Vagina (tissue), 2 donors: Measurements from ENCODE around the gene TRIM72. TPM values are rescaled to one million over a fixed set of nuclear protein-coding genes. Genes with fewer than 3 reads are reported as not detected.
A peak's percentile ranks its signal among the peaks of the same experiment; 100 is the strongest.
"Not testable (repeated sequence)": the region's sequence is repeated elsewhere in the genome, so short reads cannot be mapped to it uniquely, and the experiment has no call there.

Experiments used
- DNase-seq, 2 donors: peaks; one replicate each; pipeline ENCODE4 v3.0.0-alpha.2; 2017; ENCODE audit errors: extremely low spot score in 2 of 2
- H3K27ac ChIP-seq: fragments of 200-600 bp; sonication (generic); one replicate; pipeline ENCODE4 v1.5.1; 2019
- H3K27me3 ChIP-seq: fragments of 200-600 bp; sonication (generic); one replicate; pipeline ENCODE4 v1.5.1; 2019
- H3K36me3 ChIP-seq, 2 donors: fragments of 200-600 bp; sonication (generic); one replicate each; pipeline ENCODE4 v1.5.1; 2017 to 2019
- H3K4me1 ChIP-seq: fragments of 200-600 bp; sonication (generic); one replicate; pipeline ENCODE4 v1.5.1; 2019
- H3K4me3 ChIP-seq, 2 donors: fragments of 200-600 bp; sonication (generic); 1 replicate in 1 of 2; 2 replicates in 1 of 2; pipeline ENCODE4 v1.5.1; 2016 to 2019
- H3K9me3 ChIP-seq: fragments of 200-600 bp; sonication (generic); one replicate; pipeline ENCODE4 v1.5.1; 2019
- POLR2A ChIP-seq, 2 donors: fragments of 450-650 bp; IDR thresholded peaks; one replicate each; pipeline ENCODE4 v1.6.1; 2017; ENCODE audit warnings: antibody characterized with exemption in 2 of 2, mild to moderate bottlenecking in 2 of 2, moderate library complexity in 2 of 2
- POLR2AphosphoS5 ChIP-seq, 2 donors: sonication (generic); formaldehyde crosslinking; IDR thresholded peaks; one replicate each; pipeline ENCODE4 v1.9.0; 2017; ENCODE audit warnings: antibody characterized with exemption in 2 of 2, mild to moderate bottlenecking in 2 of 2, low read depth in 1 of 2; ENCODE audit not compliant: insufficient read depth in 1 of 2
- intact Hi-C: fragments of 100-400 bp; cut with DNase I; formaldehyde crosslinking; loops from one replicate; pipeline ENCODE4 v1.15.1; 2023
- total RNA-seq: library from RNA; depleted of rRNA; stranded (reverse); fragments of >200 nt; gene quantifications from one replicate; pipeline ENCODE4 v1.2.3, GENCODE V29; 2016
- TF ChIP-seq, protein P1 (sequence below), 3 experiments: fragments of 450-650 bp in 2 of 3; fragments of 200-600 bp in 1 of 3; sonication (generic) in 1 of 3; IDR thresholded peaks; one replicate each; pipeline ENCODE4 v1.5.1; 2017 to 2019; ENCODE audit warnings: antibody characterized with exemption in 3 of 3, mild to moderate bottlenecking in 2 of 3, moderate library complexity in 2 of 3

Gene TRIM72
- total RNA-seq, 1 donor from 2014 or later = not detected

DNA sequence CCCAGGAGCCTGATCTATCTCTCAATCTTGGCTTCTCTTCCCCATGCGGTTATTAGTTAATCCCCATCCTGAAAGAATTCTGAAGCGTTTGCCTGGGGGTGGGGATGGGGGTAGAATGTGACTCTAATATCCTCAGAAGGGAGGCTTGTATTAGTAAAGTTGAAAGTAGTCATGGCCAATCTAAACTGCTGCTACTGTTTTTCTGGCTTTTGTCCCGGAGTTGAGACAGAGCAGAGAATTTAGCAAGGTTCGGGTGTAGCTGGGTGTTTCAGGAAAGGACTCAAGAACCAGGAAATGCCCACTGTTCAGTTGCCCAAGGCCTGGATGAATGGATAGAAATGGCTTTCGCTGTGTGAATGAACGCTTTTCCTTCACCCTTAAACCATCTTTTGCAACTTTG lies 28.3 kb downstream of the TRIM72 start:
- no peaks in the 10 kb centered on the region for H3K27me3 ChIP-seq
- no peak for DNase-seq

DNA sequence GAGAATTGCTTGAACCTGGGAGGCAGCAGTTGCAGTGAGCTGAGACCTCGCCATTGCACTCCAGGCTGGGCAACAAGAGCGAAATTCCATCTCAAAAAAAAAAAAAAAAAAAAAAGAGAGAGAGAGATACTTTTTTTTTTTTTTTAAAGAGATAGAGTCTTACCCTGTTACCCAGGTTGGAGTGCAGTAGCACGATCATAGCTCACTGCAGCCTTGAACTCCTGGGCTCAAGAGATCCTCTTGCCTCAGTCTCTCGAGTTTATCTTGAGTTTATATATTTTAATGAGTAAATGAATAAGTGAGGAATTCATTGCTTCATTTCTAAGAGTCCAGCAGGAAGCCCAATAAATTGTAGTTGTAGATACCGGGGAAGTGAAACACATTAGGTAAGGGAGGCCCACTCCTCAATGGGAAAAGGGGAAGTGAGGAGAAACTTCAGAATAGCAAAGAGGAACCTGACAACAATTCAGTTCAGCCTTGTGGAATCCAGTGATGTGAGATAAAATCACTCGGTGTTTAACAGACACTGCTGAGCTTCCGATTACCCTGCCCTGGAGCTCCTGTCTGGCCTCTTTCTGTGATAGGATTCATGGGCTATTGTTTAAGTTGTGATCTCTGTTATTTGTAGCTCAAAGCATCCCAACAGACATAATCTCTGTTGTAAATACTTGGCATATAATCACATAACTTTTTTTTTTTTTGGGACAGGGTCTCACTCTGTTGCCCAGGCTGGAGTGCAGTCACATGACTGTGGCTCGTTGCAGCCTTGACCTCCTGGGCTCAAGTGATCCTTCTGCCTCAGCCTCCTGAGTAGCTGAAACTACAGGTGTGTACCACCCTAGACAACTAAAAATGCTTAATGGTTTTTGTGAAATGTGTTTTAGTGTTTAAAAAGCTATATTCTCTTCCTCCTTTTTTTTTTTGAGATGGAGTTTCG lies 30.1 kb downstream of the TRIM72 start:
- Histone ChIP-seq H3K27me3 (no peaks in the 10 kb centered on the region), H3K4me1 (no peaks in the 10 kb centered on the region)
- intact Hi-C loops = no loop called here

More for the DNA sequence above, 28.3 kb downstream of the TRIM72 start:
- no peak overlapping the region for H3K27ac ChIP-seq
- no peaks in the 10 kb centered on the region for H3K4me1 ChIP-seq
- TF ChIP-seq POLR2A (IDR thresholded peaks at IDR 0.05) (no peak), POLR2AphosphoS5 (IDR thresholded peaks at IDR 0.05; ENCODE audit: insufficient read depth in 1 of 2, low read depth in 1 of 2) (peak in 1 of 2 donors; percentile 20)
- TF ChIP-seq, protein P1, sequence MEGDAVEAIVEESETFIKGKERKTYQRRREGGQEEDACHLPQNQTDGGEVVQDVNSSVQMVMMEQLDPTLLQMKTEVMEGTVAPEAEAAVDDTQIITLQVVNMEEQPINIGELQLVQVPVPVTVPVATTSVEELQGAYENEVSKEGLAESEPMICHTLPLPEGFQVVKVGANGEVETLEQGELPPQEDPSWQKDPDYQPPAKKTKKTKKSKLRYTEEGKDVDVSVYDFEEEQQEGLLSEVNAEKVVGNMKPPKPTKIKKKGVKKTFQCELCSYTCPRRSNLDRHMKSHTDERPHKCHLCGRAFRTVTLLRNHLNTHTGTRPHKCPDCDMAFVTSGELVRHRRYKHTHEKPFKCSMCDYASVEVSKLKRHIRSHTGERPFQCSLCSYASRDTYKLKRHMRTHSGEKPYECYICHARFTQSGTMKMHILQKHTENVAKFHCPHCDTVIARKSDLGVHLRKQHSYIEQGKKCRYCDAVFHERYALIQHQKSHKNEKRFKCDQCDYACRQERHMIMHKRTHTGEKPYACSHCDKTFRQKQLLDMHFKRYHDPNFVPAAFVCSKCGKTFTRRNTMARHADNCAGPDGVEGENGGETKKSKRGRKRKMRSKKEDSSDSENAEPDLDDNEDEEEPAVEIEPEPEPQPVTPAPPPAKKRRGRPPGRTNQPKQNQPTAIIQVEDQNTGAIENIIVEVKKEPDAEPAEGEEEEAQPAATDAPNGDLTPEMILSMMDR (IDR thresholded peaks at IDR 0.05) = no peak
- no peaks in the 10 kb centered on the region for H3K9me3 ChIP-seq
- intact Hi-C loops = no loop called here
- H3K36me3 ChIP-seq = no peaks in the 10 kb centered on the region
- H3K4me3 ChIP-seq = no peak overlapping the region

DNA sequence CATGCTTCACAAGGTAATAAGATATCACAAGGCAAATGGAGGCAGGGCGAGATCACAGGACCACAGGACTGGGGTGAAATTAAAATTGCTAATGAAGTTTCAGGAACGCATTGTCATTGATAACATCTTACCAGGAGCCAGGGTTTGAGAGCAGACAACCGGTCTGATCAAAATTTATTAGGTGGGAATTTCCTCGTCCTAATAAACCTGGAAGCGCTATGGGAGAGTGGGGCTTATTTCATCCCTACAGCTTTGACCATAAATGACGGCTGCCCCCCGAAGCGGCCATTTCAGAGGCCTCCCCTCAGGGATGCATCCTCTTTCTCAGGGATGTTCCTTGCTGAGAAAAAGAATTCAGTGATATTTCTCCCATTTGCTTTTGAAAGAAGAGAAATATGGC lies 31.7 kb downstream of the TRIM72 start:
- H3K27me3 ChIP-seq, H3K36me3 ChIP-seq, intact Hi-C loops, H3K27ac ChIP-seq, H3K4me1 ChIP-seq, H3K9me3 ChIP-seq, H3K4me3 ChIP-seq, DNase-seq: not testable (repeated sequence)

More for the DNA sequence above, 30.1 kb downstream of the TRIM72 start:
- no peak overlapping the region for H3K27ac ChIP-seq
- H3K9me3 ChIP-seq = no peaks in the 10 kb centered on the region
- DNase-seq = no peak
- TF ChIP-seq POLR2A (IDR thresholded peaks at IDR 0.05) (no peak), POLR2AphosphoS5 (IDR thresholded peaks at IDR 0.05; ENCODE audit: insufficient read depth in 1 of 2, low read depth in 1 of 2) (no peak)
- TF ChIP-seq, protein P1 (IDR thresholded peaks at IDR 0.05) = no peak
- H3K36me3 ChIP-seq = no peaks in the 10 kb centered on the region
- H3K4me3 ChIP-seq = no peak overlapping the region

DNA sequence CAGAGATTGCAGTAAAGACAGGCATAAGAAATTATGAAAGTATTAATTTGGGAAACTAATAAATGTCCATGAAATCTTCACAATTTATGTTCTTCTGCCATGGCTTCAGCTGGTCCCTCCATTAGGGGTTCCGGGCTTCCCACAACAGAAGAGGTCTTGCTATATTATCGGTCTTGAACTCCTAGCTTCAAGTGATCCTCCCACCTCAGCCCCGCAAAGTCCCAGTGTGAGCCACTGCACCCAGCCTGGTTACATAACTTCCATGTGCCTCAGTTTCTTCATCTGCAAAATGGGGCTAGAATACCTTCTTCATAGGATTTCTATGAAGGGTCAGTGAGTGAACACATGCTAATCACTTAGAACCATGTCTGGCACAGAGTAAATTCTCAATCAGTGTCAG lies 32.4 kb downstream of the TRIM72 start:
- no peaks in the 10 kb centered on the region for H3K36me3 ChIP-seq
- H3K4me1 ChIP-seq = no peaks in the 10 kb centered on the region
- no peak overlapping the region for H3K4me3 ChIP-seq
- H3K27me3 ChIP-seq = no peaks in the 10 kb centered on the region
- intact Hi-C loops = no loop called here
- H3K27ac ChIP-seq = no peak overlapping the region
- no peak for TF ChIP-seq POLR2A (IDR thresholded peaks at IDR 0.05)
- TF ChIP-seq POLR2AphosphoS5 (IDR thresholded peaks at IDR 0.05; ENCODE audit: insufficient read depth in 1 of 2, low read depth in 1 of 2) = no peak
- TF ChIP-seq, protein P1 (IDR thresholded peaks at IDR 0.05) = no peak
- H3K9me3 ChIP-seq = no peaks in the 10 kb centered on the region
- no peak for DNase-seq

DNA sequence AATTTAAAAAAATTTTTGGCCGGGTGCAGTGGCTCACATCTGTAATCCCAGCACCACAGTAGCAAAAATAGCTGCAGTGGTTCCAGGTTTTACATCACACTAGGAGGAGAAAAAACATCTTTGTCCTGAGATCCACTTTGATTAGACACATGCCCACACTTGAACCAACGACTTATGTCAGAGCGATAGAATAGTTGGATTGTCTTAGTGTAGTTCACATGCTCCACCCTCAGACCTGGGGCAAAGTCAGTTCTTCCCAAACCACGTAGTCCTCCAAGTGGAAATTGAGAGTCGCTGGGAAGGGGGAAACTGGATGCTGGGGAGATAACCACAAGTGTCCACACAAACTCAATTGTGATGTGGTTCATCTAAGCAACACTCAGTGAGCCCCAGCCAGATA lies 34.4 kb downstream of the TRIM72 start:
- no peaks in the 10 kb centered on the region for H3K36me3 ChIP-seq
- intact Hi-C loops = no loop called here
- H3K27me3 ChIP-seq = no peaks in the 10 kb centered on the region
- H3K4me1 ChIP-seq = no peaks in the 10 kb centered on the region
- no peak overlapping the region for H3K27ac ChIP-seq
- TF ChIP-seq POLR2AphosphoS5 (IDR thresholded peaks at IDR 0.05; ENCODE audit: insufficient read depth in 1 of 2, low read depth in 1 of 2) (no peak), POLR2A (IDR thresholded peaks at IDR 0.05) (no peak)
- TF ChIP-seq, protein P1 (IDR thresholded peaks at IDR 0.05) = no peak
- H3K9me3 ChIP-seq = no peaks in the 10 kb centered on the region
- H3K4me3 ChIP-seq = no peak overlapping the region
- no peak for DNase-seq
